HepG2 (cell line): ENCODE data around the gene FSCN2. TPM values are rescaled to one million over a fixed set of nuclear protein-coding genes. Genes with fewer than 3 reads are reported as not detected.

Source experiments
- AHDC1 ChIP-seq: sonication (generic); formaldehyde crosslinking; IDR thresholded peaks from 2 replicates; pipeline ENCODE4 v1.5.1; 2020; ENCODE audit warnings: mild to moderate bottlenecking, missing genetic modification reagents, borderline replicate concordance
- ATF7 ChIP-seq, 2 experiments: fragments of 450-650 bp in 1 of 2; sonication (generic) in 1 of 2; formaldehyde crosslinking in 1 of 2; IDR thresholded peaks; 2 replicates each; pipeline versions ENCODE4 v1.4.0 to v1.6.1; 2016 to 2020; ENCODE audit warnings: antibody characterized with exemption in 1 of 2, mild to moderate bottlenecking in 1 of 2, missing genetic modification reagents in 1 of 2
- BORCS8-MEF2B ChIP-seq: sonication (generic); formaldehyde crosslinking; IDR thresholded peaks from 2 replicates; pipeline ENCODE4 v1.8.0; 2022; ENCODE audit warnings: mild to moderate bottlenecking, missing genetic modification reagents
- CEBPZ ChIP-seq: IDR thresholded peaks from 2 replicates; pipeline ENCODE4 v1.6.1; 2012; ENCODE audit warnings: low read length, improper control_type of control experiment
- ELK4 ChIP-seq: sonication (generic); formaldehyde crosslinking; IDR thresholded peaks from 2 replicates; pipeline ENCODE4 v1.9.0; 2021; ENCODE audit warnings: missing genetic modification reagents, borderline replicate concordance
- FIP1L1 ChIP-seq: fragments of 200-400 bp; formaldehyde crosslinking; IDR thresholded peaks from 2 replicates; pipeline ENCODE4 v1.6.1; 2018; ENCODE audit warnings: low read depth, mild to moderate bottlenecking, low read length, moderate library complexity, borderline replicate concordance; ENCODE audit not compliant: insufficient read depth
- KDM5A ChIP-seq: fragments of 200-600 bp; sonication (generic); IDR thresholded peaks from 2 replicates; pipeline ENCODE4 v1.7.0; 2018; ENCODE audit warnings: antibody characterized with exemption, mild to moderate bottlenecking, low read length, borderline replicate concordance
- MLX ChIP-seq: IDR thresholded peaks from 2 replicates; pipeline ENCODE4 v1.6.1; 2016
- NPAS2 ChIP-seq: sonication (generic); formaldehyde crosslinking; IDR thresholded peaks from 2 replicates; pipeline ENCODE4 v1.8.0; 2022; ENCODE audit warnings: mild to moderate bottlenecking, missing genetic modification reagents, borderline replicate concordance
- REPIN1 ChIP-seq: sonication (generic); formaldehyde crosslinking; IDR thresholded peaks from 2 replicates; pipeline ENCODE4 v1.8.0; 2022; ENCODE audit warnings: missing genetic modification reagents, low read depth, mild to moderate bottlenecking, borderline replicate concordance
- SKIL ChIP-seq: sonication (generic); formaldehyde crosslinking; IDR thresholded peaks from 2 replicates; pipeline ENCODE4 v1.8.0; 2022; ENCODE audit warnings: missing genetic modification reagents, mild to moderate bottlenecking, moderate library complexity, borderline replicate concordance
- ZBTB1 ChIP-seq: sonication (generic); formaldehyde crosslinking; IDR thresholded peaks from 2 replicates; pipeline ENCODE4 v1.4.0; 2020; ENCODE audit warnings: missing genetic modification reagents, borderline replicate concordance
- ZNF510 ChIP-seq: sonication (generic); formaldehyde crosslinking; IDR thresholded peaks from 2 replicates; pipeline ENCODE4 v1.4.0; 2020; ENCODE audit warnings: low read depth, mild to moderate bottlenecking, missing genetic modification reagents
- ZNF616 ChIP-seq: sonication (generic); formaldehyde crosslinking; IDR thresholded peaks from 2 replicates; pipeline ENCODE4 v1.5.0; 2020; ENCODE audit warnings: low read depth, mild to moderate bottlenecking, missing genetic modification reagents
- polyA plus RNA-seq, 8 experiments: library from polyadenylated mRNA; depleted of rRNA in 3 of 8; stranded (reverse) in 7 of 8; unstranded in 1 of 8; fragments of >200 nt; fragmentation: Illumina TruSeq in 4 of 8; extraction: Trizol in 4 of 8; gene quantifications; 2 replicates each; pipeline versions ENCODE4 v1.2.1 to v1.2.3, GENCODE V29; 2011 to 2016; ENCODE audit warnings: low read depth in 4 of 8, missing spikeins in 1 of 8, mixed read lengths in 1 of 8; ENCODE audit not compliant: insufficient read depth in 1 of 8
- total RNA-seq, 5 experiments: library from RNA; depleted of rRNA; stranded (reverse); fragments of >200 nt; fragmentation: Illumina TruSeq; extraction: Trizol; gene quantifications; 2 replicates each; pipeline ENCODE4 v1.2.3, GENCODE V29; 2016; ENCODE audit warnings: low read depth in 1 of 5

FSCN2 gene
- total and polyA plus RNA-seq, 2 of the 13 experiments (the other 11 are each of a cell fraction or from before 2014, with no cell fraction given): 0.09 TPM; not detected in 1

GRCh38 chr17:81566461-81567126, 38.4 kb downstream of the FSCN2 start (continued):
- TF ChIP-seq ELK4 (CRISPR knock-in tag): no peak
- TF ChIP-seq NPAS2 (CRISPR knock-in tag): no peak
- TF ChIP-seq REPIN1: no peak
- TF ChIP-seq BORCS8-MEF2B: no peak
- TF ChIP-seq KDM5A: no peak
- TF ChIP-seq ATF7 (IDR thresholded peaks at IDR 0.05): no peak
- TF ChIP-seq ATF7 (CRISPR knock-in tag; IDR thresholded peaks at IDR 0.05): no peak
- TF ChIP-seq CEBPZ: no peak
- no peak for TF ChIP-seq AHDC1 (CRISPR knock-in tag)
- TF ChIP-seq ZNF510 (CRISPR knock-in tag): no peak
- no peak for TF ChIP-seq ZBTB1 (CRISPR knock-in tag)
- TF ChIP-seq FIP1L1: no peak
- no peak for TF ChIP-seq MLX (CRISPR knock-in tag)
- TF ChIP-seq ZNF616: no peak
- TF ChIP-seq SKIL: no peak
